ENCODE results near the gene COL5A3.
"Not testable (repeated sequence)": the region's sequence is repeated elsewhere in the genome, so short reads cannot be mapped to it uniquely, and the experiment has no call there.

The COL5A3 gene

DNA sequence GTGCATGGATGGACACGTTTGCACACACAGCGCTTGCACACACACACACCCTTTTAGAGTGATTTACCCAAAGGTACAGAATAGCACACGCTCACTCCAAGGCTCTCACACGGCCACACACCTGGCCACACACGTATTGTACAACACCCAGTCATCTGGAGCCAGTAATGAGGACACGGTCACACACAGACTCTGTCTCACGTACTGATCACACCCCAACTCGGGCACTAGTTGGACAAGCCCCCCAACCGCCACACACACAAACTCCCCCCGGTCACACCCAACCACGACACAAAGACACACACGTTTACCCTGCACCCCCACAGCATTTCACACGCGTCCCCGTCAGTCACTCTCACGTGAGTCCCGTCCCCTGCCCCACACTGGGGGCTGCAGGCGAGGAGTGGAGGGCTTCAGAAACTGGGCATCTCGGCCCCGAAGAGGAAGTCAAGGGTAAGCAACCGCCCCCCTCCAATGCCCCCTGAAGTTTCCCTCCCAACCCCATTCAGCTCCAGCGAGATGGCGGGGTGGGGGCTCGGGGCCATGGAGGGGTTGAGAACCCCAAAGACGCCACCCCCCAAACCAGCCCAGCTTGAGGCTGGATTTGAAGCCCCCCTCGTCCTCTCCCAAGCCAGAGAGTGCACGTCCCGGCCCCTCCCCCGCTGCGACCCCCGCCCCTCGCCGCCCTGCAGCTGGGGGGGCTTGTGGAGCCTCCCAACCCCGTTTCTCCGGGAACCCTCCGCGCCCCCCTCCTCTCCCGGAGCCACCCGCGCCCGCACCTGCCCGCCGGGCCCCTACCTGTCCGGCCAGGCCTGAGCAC lies 74.6 kb downstream of the COL5A3 start:
- DNase-seq: no peak

DNA sequence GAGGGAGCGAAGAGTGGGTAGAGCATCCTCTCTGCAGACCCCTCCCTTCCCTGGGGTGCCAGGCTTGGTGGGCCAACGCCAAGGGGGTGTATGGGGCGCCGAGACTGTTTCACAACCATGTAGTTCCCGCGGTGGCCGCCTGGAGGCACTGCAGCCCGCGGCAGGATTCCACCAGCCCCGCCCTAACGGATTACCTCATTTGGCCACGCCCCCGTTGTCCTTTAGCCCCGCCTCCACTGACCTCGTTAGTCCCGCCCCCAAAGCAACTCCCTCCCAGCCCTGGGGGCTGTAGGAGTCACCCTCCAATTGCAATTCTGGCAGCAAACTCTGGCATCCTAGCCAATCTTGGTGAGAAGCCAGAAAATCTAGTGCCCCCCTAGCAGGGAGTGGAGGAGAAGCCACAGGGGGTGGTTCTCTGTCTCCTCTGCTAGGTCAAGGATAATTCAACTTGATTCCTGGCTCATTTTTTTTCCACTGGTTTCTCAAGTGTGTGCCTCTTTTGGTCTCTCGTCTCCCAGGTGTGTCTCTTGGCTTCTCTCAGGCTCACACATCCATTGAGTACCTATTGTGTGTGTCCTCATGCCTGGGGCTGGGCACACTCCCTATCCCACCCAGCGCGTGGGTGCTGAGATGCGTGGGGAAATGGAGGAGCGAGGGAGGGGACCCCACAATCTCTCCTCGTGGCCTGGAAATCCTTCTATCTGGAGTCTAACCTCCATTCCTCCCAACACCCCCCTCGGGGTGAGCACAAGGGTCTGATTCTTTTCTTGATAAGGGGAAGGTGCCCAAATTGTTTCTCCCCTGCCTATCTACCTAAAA lies 76.0 kb downstream of the COL5A3 start:
- DNase-seq: no peak

DNA sequence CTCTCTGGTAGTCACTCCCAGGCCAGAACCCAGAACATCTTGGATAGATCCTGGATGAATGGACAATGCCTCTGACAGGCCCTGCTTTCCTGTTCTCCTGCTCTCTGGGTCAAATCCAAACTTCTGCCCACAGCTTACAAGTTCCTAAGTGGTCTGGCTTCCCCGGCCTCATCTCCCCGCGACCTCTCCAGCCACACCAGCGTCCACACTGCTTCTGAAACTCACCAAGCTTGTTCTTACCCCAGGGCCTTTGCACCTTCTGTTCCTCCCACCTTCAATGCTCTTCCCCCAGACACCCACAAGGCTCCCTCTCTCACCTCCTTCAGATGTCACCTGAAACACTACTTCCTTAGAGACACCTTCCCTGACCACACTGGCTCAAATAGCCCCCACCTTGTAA lies 77.5 kb downstream of the COL5A3 start:
- no peak for DNase-seq

DNA sequence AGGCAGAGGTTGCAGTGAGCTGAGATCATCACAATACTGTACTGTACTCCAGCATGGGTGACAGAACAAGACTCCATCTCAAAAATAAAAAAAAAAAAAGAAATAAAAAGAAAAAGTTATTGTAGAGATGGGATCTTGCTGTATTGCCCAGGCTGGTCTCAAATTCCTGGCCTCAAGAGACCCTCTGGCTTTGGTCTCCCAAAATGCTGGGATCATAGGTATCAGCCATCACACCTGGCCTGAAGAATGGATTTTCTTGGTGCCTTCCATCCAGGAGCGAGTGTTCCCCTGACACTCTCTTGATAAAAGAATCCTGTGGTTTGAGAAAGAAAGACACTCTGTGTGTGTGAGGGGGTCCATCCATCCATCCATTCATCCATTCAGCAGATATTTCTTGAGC lies 78.7 kb downstream of the COL5A3 start:
- DNase-seq: no peak

DNA sequence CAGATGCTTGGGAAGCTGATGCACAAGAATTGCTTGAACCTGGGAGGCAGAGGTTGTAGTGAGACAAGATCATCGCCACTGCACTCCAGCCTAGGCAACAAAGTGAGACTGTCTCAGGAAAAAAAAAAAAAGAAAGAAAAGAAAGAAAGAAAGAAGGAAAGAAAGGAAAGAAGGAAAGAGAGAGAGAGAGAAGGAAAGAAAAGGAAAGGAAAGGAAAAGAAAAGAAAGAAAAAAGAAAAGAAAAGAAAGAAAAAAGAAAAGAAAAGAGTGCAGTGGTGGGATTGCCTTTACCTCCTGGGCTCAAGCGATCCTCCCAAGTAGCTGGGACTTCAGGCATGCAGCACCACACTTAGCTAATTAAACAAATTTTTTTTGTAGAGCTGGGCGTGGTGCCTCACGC lies 86.9 kb downstream of the COL5A3 start:
- DNase-seq: no peak

DNA sequence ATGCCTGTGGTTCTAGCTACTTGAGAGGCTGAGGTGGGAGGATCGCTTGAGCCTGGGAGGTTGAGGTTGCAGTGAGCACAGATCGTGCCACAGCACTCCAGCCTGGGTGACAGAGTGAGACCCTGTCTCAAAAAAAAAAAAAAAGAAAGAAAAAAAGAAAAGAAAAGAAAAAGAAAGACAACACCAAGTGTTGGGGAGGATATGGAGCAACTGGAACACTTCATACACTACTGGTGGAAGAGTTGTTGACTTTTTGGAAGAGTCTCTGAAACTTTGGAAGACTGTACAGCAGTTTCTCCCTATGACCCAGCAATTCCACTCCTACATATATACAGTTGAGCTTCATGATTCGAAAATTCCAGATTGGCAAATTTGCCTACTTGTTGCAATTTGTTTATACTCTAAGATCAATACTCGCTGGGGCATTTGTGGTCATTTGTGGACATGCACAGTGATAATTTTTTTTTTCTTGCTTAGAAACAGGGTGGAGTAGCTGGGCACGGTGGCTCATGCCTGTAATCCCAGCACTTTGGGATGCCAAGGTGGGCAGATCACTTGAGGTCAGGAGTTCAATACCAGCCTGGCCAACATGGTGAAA lies 87.4 kb downstream of the COL5A3 start:
- not testable (repeated sequence) for DNase-seq

DNA sequence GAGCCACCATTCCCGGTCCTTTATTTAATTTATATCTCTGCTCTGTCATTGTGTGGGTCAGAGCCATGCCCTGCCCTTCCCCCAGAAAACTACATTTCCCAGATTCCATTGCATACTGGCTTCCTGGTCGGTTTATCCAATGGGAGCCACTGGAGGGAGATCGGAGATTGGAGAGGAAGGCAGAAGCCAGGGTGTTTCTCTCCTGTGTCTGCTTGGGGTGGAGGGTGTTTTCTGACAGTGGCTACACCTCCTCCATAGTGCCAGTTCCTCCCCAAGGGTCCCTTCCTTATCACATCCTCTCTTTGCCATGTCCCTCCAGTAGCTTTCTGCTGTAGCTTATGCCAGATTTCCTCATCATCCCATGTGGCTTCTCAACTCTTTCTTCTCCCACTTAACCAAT lies 93.0 kb downstream of the COL5A3 start:
- no peak for DNase-seq

GRCh38 chr19:9916719-9917118 lies 93.6 kb downstream of the COL5A3 start:
- no peak for DNase-seq

GRCh38 chr19:9914315-9915207 lies 95.7 kb downstream of the COL5A3 start:
- DNase-seq: no peak

- DNase-seq: no peak
Measured at GRCh38 chr19:9914001-9914314, 96.3 kb downstream of the COL5A3 start.

DNA sequence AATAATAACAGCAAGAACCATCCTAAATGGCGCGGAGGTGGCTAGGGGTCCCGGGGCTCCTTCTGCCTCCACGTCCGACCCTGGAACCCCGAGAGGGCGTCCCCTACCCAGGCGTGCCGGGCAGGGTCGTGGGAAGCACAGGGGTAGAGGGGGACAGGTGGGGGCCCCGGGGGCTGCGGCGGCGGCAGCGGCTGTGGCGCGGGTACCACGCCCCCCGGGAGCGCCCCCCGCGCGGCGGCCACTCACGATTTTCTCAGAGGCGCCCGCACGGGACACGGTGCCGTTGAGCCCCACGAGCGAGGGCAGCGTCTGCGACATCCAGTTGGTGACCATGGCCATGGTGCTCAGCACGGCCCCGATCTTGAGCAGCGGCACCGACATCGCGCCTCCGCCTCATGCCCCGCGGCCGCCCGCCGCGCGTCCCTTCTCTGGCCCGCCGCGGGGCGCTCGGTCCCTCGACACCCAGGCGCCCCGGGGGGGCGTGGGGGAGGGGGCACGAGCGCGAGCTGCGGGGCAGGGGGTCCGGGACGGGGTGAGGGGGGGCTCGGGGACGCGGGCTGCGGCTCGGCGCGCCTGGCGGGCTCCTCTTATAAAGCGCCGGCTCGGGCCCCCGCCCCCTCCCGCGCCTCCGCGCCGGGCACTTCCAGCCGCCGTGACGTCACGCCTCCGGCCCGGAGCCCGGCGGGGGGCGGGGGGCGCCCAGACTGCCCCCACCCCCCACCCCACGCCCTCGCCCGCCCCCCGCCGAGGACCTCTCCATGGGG lies 96.9 kb downstream of the COL5A3 start:
- no peak for DNase-seq

- no peak for DNase-seq
Measured at GRCh38 chr19:9912551-9913236, 97.6 kb downstream of the COL5A3 start.

- DNase-seq: no peak
Measured at GRCh38 chr19:9911524-9912185, 98.6 kb downstream of the COL5A3 start.

DNA sequence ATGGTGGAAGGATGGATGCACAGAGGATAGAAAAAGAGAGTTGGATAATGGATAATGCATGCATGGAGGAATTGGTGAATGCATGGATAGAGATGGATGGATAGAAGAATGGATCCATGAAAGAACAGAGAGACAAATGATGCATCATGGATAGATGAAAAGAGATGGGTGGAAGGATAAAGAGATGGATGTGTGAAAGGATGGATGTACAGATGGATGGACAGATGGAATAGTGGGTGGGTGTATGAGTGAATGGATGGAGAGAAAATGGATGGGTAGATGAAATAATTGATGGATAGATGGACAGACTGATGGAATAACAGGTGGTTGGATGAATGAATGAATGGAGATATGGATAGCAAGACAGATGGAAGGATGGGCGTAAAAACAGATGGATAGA lies 99.7 kb downstream of the COL5A3 start:
- no peak for DNase-seq

All from NCI-H1417 treated with DMSO at 0.1 percent for 48 hours (cell line).